Neural crest cell (in vitro differentiated cells): ENCODE data around the gene GPR78. TPM values are rescaled to one million over a fixed set of nuclear protein-coding genes. Genes with fewer than 3 reads are reported as not detected.
"Not testable (repeated sequence)": the region's sequence is repeated elsewhere in the genome, so short reads cannot be mapped to it uniquely, and the experiment has no call there.

Experiments
- DNase-seq: peaks from one replicate; pipeline ENCODE4 v3.0.0; 2021; ENCODE audit warnings: low read depth, mixed read lengths, low spot score
- H3K27ac Mint-ChIP-seq: one replicate; pipeline ENCODE4 v1.8.0; 2021; ENCODE audit warnings: mild to moderate bottlenecking, mixed read lengths; ENCODE audit not compliant: unreplicated experiment
- H3K27me3 Mint-ChIP-seq: 2 replicates; pipeline ENCODE4 v1.8.0; 2021; ENCODE audit warnings: low read depth, mild to moderate bottlenecking, mixed read lengths
- H3K36me3 Mint-ChIP-seq: 2 replicates; pipeline ENCODE4 v1.8.0; 2021; ENCODE audit warnings: low read depth, mild to moderate bottlenecking, mixed read lengths
- H3K4me1 Mint-ChIP-seq: 2 replicates; pipeline ENCODE4 v1.8.0; 2021; ENCODE audit warnings: mixed read lengths
- H3K4me3 Mint-ChIP-seq: one replicate; pipeline ENCODE4 v1.8.0; 2021; ENCODE audit warnings: mild to moderate bottlenecking, mixed read lengths
- H3K9me3 Mint-ChIP-seq: 2 replicates; pipeline ENCODE4 v1.8.0; 2021; ENCODE audit warnings: mixed read lengths
- CTCF ChIP-seq: fragments of 200-600 bp; sonication (generic); conservative IDR thresholded peaks from 2 replicates; pipeline ENCODE4 v1.5.0; 2021; ENCODE audit warnings: antibody characterized with exemption, mild to moderate bottlenecking
- total RNA-seq: library from RNA; stranded (reverse); gene quantifications from 2 replicates; pipeline ENCODE4 v1.2.1, GENCODE V29; 2021

GPR78 gene
- total RNA-seq, 1 donor from 2014 or later: not detected

- Mint-ChIP-seq H3K27me3 (peaks cover 43% of the 10 kb centered on the region), H3K4me3 (no peak overlapping the region), H3K27ac (no peak overlapping the region), H3K9me3 (no peaks in the 10 kb centered on the region), H3K36me3 (no peaks in the 10 kb centered on the region), H3K4me1 (no peaks in the 10 kb centered on the region)
- TF ChIP-seq CTCF: no peak
- no peak for DNase-seq
These were observed 8.2 kb upstream of the GPR78 start for GRCh38 chr4:8571702-8572685.

GRCh38 chr4:8573266-8573665 lies 6.9 kb upstream of the GPR78 start:
- Mint-ChIP-seq H3K36me3 (no peaks in the 10 kb centered on the region), H3K4me1 (no peaks in the 10 kb centered on the region), H3K27me3 (peaks cover 43% of the 10 kb centered on the region), H3K27ac (no peak overlapping the region), H3K4me3 (no peak overlapping the region), H3K9me3 (no peaks in the 10 kb centered on the region)
- no peak for TF ChIP-seq CTCF
- no peak for DNase-seq

- Mint-ChIP-seq H3K27ac (no peak overlapping the region), H3K36me3 (no peaks in the 10 kb centered on the region), H3K4me1 (no peaks in the 10 kb centered on the region), H3K4me3 (no peak overlapping the region), H3K9me3 (no peaks in the 10 kb centered on the region), H3K27me3 (peaks cover 53% of the 10 kb centered on the region)
- no peak for TF ChIP-seq CTCF
- DNase-seq: no peak
These were observed 5.3 kb upstream of the GPR78 start for GRCh38 chr4:8574796-8575370.

- Mint-ChIP-seq H3K27ac (peak overlapping the region; percentile 46), H3K9me3 (no peaks in the 10 kb centered on the region), H3K36me3 (no peaks in the 10 kb centered on the region), H3K4me1 (no peaks in the 10 kb centered on the region), H3K27me3 (peaks cover 59% of the 10 kb centered on the region), H3K4me3 (no peak overlapping the region)
- TF ChIP-seq CTCF: no peak
- DNase-seq: no peak
These were observed 4.7 kb upstream of the GPR78 start for GRCh38 chr4:8575457-8575856.

GRCh38 chr4:8576591-8576990 lies 3.6 kb upstream of the GPR78 start:
- H3K36me3 Mint-ChIP-seq, DNase-seq, H3K4me3 Mint-ChIP-seq, H3K9me3 Mint-ChIP-seq, H3K4me1 Mint-ChIP-seq, H3K27ac Mint-ChIP-seq: not testable (repeated sequence)
- H3K27me3 Mint-ChIP-seq: peaks cover 59% of the 10 kb centered on the region

GRCh38 chr4:8577046-8577445 lies 3.1 kb upstream of the GPR78 start:
- Mint-ChIP-seq H3K36me3 (no peaks in the 10 kb centered on the region), H3K9me3 (no peaks in the 10 kb centered on the region), H3K4me1 (no peaks in the 10 kb centered on the region), H3K27me3 (peaks cover 64% of the 10 kb centered on the region), H3K27ac (no peak overlapping the region), H3K4me3 (no peak overlapping the region)
- no peak for DNase-seq
- TF ChIP-seq CTCF: no peak
